KMS-11 (cell line): ENCODE data around the gene DLL4.

Source experiments
- H2AFZ ChIP-seq: fragments of 200-600 bp; sonication (generic); 2 replicates; pipeline ENCODE4 v1.6.1; 2016; ENCODE audit warnings: antibody characterized with exemption, mixed run types, low read depth
- H3K27ac ChIP-seq: fragments of 200-600 bp; sonication (generic); 2 replicates; pipeline ENCODE4 v1.6.1; 2016; ENCODE audit warnings: mild to moderate bottlenecking, mixed run types
- H3K27me3 ChIP-seq: fragments of 200-600 bp; sonication (generic); 2 replicates; pipeline ENCODE4 v1.6.1; 2017; ENCODE audit warnings: mild to moderate bottlenecking, low read depth, mixed run types, moderate library complexity; ENCODE audit not compliant: insufficient read depth
- H3K36me3 ChIP-seq: fragments of 200-600 bp; sonication (generic); 2 replicates; pipeline ENCODE4 v1.6.1; 2017; ENCODE audit warnings: mild to moderate bottlenecking, mixed run types; ENCODE audit not compliant: insufficient read depth
- H3K4me1 ChIP-seq: fragments of 200-600 bp; sonication (generic); 2 replicates; pipeline ENCODE4 v1.6.1; 2016; ENCODE audit warnings: mild to moderate bottlenecking, low read depth, mixed run types; ENCODE audit not compliant: poor library complexity, severe bottlenecking
- H3K4me2 ChIP-seq: fragments of 200-600 bp; sonication (generic); 2 replicates; pipeline ENCODE4 v1.7.0; 2016; ENCODE audit warnings: mild to moderate bottlenecking, mixed run types
- H3K4me3 ChIP-seq: fragments of 200-600 bp; sonication (generic); IDR thresholded peaks from 2 replicates; pipeline ENCODE4 v1.6.1; 2017; ENCODE audit warnings: low read depth, low read length, mixed read lengths; ENCODE audit not compliant: insufficient read depth
- H3K79me2 ChIP-seq: fragments of 200-600 bp; sonication (generic); 2 replicates; pipeline ENCODE4 v1.6.1; 2016; ENCODE audit warnings: low read depth, mixed run types; ENCODE audit not compliant: insufficient read depth
- H3K9ac ChIP-seq: fragments of 200-600 bp; sonication (generic); 2 replicates; pipeline ENCODE4 v1.6.1; 2016; ENCODE audit warnings: mild to moderate bottlenecking, mixed run types
- H4K20me1 ChIP-seq: fragments of 200-600 bp; sonication (generic); 2 replicates; pipeline ENCODE4 v1.6.1; 2016; ENCODE audit warnings: mild to moderate bottlenecking, mixed run types; ENCODE audit not compliant: insufficient read depth
- TF ChIP-seq, protein P1 (sequence below): fragments of 200-600 bp; sonication (generic); conservative IDR thresholded peaks from 2 replicates; pipeline ENCODE4 v1.6.1; 2017; ENCODE audit warnings: low read depth, mild to moderate bottlenecking, antibody characterized with exemption, low read length, moderate library complexity, mixed read lengths

Gene DLL4

DNA sequence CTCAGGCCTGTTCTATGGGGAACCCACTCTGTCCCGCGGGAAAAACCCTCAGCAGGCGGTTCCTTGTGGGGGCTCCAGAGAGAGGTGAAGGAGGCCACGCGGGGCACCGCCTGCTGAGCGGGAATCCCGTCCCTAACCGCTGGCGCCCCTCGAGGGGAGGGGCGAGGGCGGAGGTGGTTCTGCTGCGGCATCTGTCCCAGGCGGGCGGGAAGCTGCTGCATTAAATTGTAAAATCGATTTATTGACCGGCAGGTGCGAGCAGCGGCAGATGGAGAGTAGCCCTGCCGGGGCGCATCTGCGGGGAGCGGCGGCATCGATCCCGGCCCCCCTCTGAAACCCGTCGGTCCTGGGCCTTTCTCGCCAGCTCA lies 3.7 kb upstream of the DLL4 start:
- H3K36me3 ChIP-seq = no peaks in the 10 kb centered on the region
- no peaks in the 10 kb centered on the region for H4K20me1 ChIP-seq
- TF ChIP-seq, protein P1, sequence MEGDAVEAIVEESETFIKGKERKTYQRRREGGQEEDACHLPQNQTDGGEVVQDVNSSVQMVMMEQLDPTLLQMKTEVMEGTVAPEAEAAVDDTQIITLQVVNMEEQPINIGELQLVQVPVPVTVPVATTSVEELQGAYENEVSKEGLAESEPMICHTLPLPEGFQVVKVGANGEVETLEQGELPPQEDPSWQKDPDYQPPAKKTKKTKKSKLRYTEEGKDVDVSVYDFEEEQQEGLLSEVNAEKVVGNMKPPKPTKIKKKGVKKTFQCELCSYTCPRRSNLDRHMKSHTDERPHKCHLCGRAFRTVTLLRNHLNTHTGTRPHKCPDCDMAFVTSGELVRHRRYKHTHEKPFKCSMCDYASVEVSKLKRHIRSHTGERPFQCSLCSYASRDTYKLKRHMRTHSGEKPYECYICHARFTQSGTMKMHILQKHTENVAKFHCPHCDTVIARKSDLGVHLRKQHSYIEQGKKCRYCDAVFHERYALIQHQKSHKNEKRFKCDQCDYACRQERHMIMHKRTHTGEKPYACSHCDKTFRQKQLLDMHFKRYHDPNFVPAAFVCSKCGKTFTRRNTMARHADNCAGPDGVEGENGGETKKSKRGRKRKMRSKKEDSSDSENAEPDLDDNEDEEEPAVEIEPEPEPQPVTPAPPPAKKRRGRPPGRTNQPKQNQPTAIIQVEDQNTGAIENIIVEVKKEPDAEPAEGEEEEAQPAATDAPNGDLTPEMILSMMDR = no peak
- no peak overlapping the region for H3K9ac ChIP-seq
- no peak overlapping the region for H3K27ac ChIP-seq
- H3K4me3 ChIP-seq = no peak overlapping the region
- no peak overlapping the region for H3K4me2 ChIP-seq
- no peaks in the 10 kb centered on the region for H3K79me2 ChIP-seq
- H3K4me1 ChIP-seq = peaks cover 10% of the 10 kb centered on the region
- peaks cover 14% of the 10 kb centered on the region for H3K27me3 ChIP-seq
- H2AFZ ChIP-seq = no peak overlapping the region

DNA sequence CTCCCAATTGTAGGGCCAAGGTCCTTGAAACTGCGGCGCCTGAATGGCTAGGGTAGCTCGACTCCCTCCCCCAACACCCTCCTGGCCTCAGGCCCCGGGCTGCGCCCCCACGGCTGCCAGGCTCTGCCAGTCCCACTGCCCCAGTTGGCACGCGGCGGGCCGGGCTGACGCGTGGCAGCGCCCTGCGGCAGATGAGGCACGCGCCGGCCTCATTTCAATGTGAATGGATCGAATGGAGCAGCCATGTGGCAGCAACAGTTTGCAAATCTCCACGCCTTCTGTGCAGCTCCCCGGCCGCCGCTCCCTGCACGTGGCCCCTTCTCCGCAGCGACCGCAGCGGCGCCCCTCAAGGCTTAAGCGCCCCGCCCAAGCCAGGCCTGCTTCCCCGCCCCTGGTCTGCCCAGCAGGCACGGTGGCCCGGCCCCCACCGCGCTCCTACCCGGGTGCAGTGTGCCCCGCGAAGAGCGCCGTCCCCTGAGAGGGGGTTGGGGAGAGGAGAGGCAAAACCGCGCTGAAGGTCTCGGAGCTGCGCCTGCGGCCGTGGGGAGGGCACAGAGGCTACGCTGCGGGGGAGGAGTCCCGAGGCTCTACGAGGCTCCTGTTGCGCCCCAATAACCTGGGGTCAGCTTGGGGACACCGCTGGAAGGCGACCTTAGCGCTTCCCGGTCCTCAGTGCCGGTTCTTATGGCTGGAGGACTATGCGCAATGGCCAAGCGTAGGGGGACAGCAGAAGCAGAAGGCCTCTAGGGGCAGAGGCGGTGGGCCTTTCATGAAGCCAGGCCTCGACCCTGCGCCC lies 3.1 kb upstream of the DLL4 start:
- Histone ChIP-seq H3K79me2 (no peaks in the 10 kb centered on the region), H3K4me3 (no peak overlapping the region), H3K4me1 (peaks cover 16% of the 10 kb centered on the region), H2AFZ (no peak overlapping the region), H3K27ac (no peak overlapping the region), H3K27me3 (peaks cover 20% of the 10 kb centered on the region), H4K20me1 (no peaks in the 10 kb centered on the region), H3K36me3 (no peaks in the 10 kb centered on the region), H3K4me2 (no peak overlapping the region), H3K9ac (no peak overlapping the region)
- TF ChIP-seq, protein P1 = no peak

DNA sequence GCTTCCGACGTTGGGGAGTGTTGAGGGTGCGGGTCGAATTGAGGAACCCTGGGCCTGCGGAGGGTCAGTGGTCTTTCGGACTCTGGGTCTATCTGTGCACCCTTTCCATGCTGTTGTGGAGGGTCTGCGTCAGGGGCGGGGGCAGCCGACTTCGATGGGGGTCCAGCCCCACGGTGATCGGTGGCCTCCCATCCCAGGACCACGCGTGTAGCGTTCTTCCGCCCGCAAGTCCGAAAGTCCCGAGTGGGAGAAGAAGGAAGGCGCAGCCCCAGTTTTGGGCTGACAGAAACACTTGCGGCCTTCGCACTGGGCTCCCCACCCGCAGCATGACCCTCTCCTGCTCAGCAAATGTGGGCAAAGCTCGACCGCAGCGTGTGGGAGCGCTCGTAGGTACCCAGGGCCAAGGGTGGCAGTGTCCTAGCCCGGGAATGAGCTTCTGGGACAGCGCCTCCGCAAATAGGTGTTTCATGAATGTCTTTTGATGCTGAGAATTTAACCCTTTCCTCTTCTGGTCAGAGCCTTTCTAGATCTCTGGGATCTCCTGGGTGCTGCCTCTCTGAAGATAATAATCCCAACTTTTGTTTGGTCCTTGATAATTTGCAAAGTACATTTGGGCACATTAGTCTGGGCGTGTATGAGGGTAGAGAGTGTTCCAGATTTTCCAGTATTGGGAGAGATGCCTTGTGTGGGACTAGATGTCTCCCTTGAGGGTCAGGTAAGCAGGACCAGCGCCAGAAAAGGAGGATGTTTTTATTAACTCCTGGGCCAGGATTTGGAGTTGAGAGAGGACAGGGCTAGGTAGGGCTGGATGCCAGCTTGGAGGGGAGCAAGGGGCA lies 2.3 kb upstream of the DLL4 start:
- Histone ChIP-seq H3K79me2 (no peaks in the 10 kb centered on the region), H3K4me2 (no peak overlapping the region; the same call in 1 of the 2 replicates), H3K36me3 (no peaks in the 10 kb centered on the region), H3K9ac (no peak overlapping the region), H3K27ac (no peak overlapping the region), H4K20me1 (no peaks in the 10 kb centered on the region), H3K27me3 (peaks cover 28% of the 10 kb centered on the region), H3K4me3 (no peak overlapping the region), H3K4me1 (peaks cover 20% of the 10 kb centered on the region), H2AFZ (no peak overlapping the region)
- TF ChIP-seq, protein P1 = no peak

DNA sequence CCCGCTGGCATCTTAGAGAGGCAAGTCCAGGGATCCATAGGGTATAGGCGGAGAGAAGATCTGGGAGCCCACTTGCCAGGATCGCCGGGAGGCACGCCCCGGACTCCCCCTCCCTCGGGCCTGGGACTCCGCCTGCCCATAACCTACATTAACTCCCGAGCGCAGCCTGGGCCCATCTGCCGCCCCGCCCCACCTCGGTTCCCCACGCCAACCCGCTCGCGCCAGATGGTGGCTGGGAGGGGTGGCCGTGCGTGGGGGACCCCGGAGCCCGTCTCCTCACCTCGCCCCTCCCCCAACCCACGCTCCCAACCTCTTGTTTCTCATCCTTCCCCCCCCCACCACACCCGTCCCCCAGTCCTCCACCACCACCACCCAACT lies 1.7 kb upstream of the DLL4 start:
- peak overlapping the region; percentile 94 for H3K4me2 ChIP-seq
- no peak overlapping the region for H3K27ac ChIP-seq
- H4K20me1 ChIP-seq = no peaks in the 10 kb centered on the region
- no peak overlapping the region for H3K9ac ChIP-seq
- H3K4me1 ChIP-seq = peaks cover 25% of the 10 kb centered on the region
- no peak overlapping the region for H3K4me3 ChIP-seq
- TF ChIP-seq, protein P1 = no peak
- peak overlapping the region; percentile 96; the same call in 1 of the 2 replicates for H2AFZ ChIP-seq
- H3K79me2 ChIP-seq = no peaks in the 10 kb centered on the region
- H3K27me3 ChIP-seq = peaks cover 28% of the 10 kb centered on the region
- H3K36me3 ChIP-seq = no peaks in the 10 kb centered on the region
